H1 (cell line): ENCODE data around the gene ELMO1. TPM values are rescaled to one million over a fixed set of nuclear protein-coding genes. Genes with fewer than 3 reads are reported as not detected.

Experiments
- SRF ChIP-seq: IDR thresholded peaks from 2 replicates; pipeline ENCODE4 v1.6.1; 2011; ENCODE audit warnings: mild to moderate bottlenecking, low read depth, low read length, moderate library complexity
- polyA plus RNA-seq, 7 experiments: library from polyadenylated mRNA; depleted of rRNA in 3 of 7; stranded (reverse) in 5 of 7; unstranded in 2 of 7; fragments of >200 nt in 5 of 7; fragments of 200-250 nt in 2 of 7; gene quantifications; 1 replicate in 5 of 7; 2 replicates in 1 of 7; 4 replicates in 1 of 7; pipeline versions ENCODE4 v1.2.1 to v1.2.3, GENCODE V29; 2011 to 2013; ENCODE audit warnings: missing spikeins in 2 of 7, mixed read lengths in 2 of 7
- total RNA-seq: library from RNA; stranded (reverse); fragmentation: NEBNext Ultra II Directional; extraction: Animal tissue kit (Norgen Biotek cat#: 25700); gene quantifications from 2 replicates; pipeline ENCODE4 v1.2.1, GENCODE V29; 2021

ELMO1 gene
- total and polyA plus RNA-seq, 2 of the 8 experiments (the other 6 are each of a cell fraction or from before 2014, with no cell fraction given) = 18.4 to 21.0 TPM

DNA sequence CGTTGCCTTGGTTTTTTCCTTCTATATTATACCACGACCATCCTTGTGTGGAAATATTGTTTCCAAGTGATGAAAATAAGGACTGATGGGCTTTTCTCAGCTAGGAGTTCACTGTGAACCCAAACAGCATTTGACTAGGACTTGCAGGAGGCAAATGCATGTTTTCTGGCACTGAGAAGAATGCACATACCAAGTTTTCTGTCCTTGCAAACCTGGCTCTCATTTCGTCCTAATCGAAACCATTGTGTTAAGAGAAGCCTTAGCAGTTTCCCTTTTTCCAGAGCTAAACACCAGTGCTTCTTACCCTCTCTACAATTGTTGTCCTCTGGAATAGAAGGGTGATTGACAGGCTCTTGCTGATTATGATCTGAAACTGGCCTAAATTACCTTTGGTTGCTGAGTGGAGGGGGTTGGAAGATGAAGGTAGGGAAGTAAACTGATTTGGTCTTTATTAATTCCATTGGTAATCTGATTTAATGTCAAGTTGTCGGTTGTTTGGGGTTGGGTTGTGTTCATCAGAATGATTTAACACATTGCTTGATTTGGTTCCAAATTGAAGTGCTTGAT, 33.1 kb upstream of the ELMO1 start (continued):
- no peak for TF ChIP-seq SRF
